H1 (cell line): Measurements from ENCODE around the gene PTAR1. TPM values are rescaled to one million over a fixed set of nuclear protein-coding genes. Genes with fewer than 3 reads are reported as not detected.

Source experiments
- CTCF ChIA-PET: fragments of 300-600 bp; sonication (Branson Sonifier 250); formaldehyde crosslinking; loops from one replicate; lab custom pipeline; 2021; ENCODE audit not compliant: partially characterized antibody; lab: Charles Lee
- POLR2A ChIA-PET: fragments of 300-600 bp; sonication (Branson Sonifier 250); formaldehyde crosslinking; loops from one replicate; lab custom pipeline; 2021; ENCODE audit warnings: inconsistent platforms; ENCODE audit not compliant: partially characterized antibody; lab: Charles Lee
- DNase-seq, 2 experiments: peaks; one replicate each; pipeline versions ENCODE4 v3.0.0 to v3.0.0-alpha.2; 2010 to 2022; ENCODE audit warnings: low spot score in 2 of 2, low read depth in 1 of 2, mixed read lengths in 1 of 2
- FAIRE-seq: peaks from 2 replicates; lab custom pipeline; 2011; peaks lifted over from hg19 to GRCh38; lab: Jason Lieb, UNC
- H2AFZ ChIP-seq: 2 replicates; pipeline ENCODE4 v1.8.1; 2012; ENCODE audit warnings: low read length, inconsistent platforms
- H2AK5ac ChIP-seq: 2 replicates; pipeline ENCODE4 v1.6.1; 2013; ENCODE audit warnings: low read depth, low read length
- H2BK120ac ChIP-seq: replicated peaks from 2 replicates; pipeline ENCODE3; 2013; ENCODE audit warnings: low read depth, low read length, inconsistent platforms
- H2BK12ac ChIP-seq: 2 replicates; pipeline ENCODE4 v1.6.1; 2013; ENCODE audit warnings: low read depth, low read length
- H2BK15ac ChIP-seq: 2 replicates; pipeline ENCODE4 v1.6.1; 2013; ENCODE audit warnings: low read length
- H2BK20ac ChIP-seq: 2 replicates; pipeline ENCODE4 v1.6.1; 2013; ENCODE audit warnings: low read length
- H2BK5ac ChIP-seq: 2 replicates; pipeline ENCODE4 v1.6.1; 2013; ENCODE audit warnings: low read depth, low read length
- H3K14ac ChIP-seq: 2 replicates; pipeline ENCODE4 v1.6.1; 2013; ENCODE audit warnings: inconsistent platforms; ENCODE audit not compliant: insufficient read length
- H3K18ac ChIP-seq: 2 replicates; pipeline ENCODE4 v1.6.1; 2013; ENCODE audit warnings: low read length; ENCODE audit errors: extremely low read depth
- H3K23ac ChIP-seq: 2 replicates; pipeline ENCODE4 v1.6.1; 2013; ENCODE audit warnings: inconsistent platforms; ENCODE audit not compliant: insufficient read length
- H3K23me2 ChIP-seq: 2 replicates; pipeline ENCODE4 v1.6.1; 2013; ENCODE audit warnings: low read depth, low read length
- H3K27ac ChIP-seq: 2 replicates; pipeline ENCODE4 v1.6.1; 2011; ENCODE audit warnings: low read depth, low read length, inconsistent platforms
- H3K27me3 ChIP-seq, 4 experiments: replicated peaks in 1 of 4; 1 replicate in 1 of 4; 2 replicates in 3 of 4; pipeline versions ENCODE4 v1.6.1 to v1.8.1; 2011 to 2013; ENCODE audit warnings: low read length in 3 of 4, mild to moderate bottlenecking in 3 of 4, inconsistent platforms in 2 of 4, mixed read lengths in 2 of 4, moderate library complexity in 1 of 4; ENCODE audit not compliant: control insufficient read depth in 3 of 4, insufficient read depth in 3 of 4; ENCODE audit errors: extremely low read depth in 1 of 4
- H3K36me3 ChIP-seq, 4 experiments: 2 replicates each; pipeline versions ENCODE4 v1.6.1 to v1.8.1; 2011 to 2013; ENCODE audit warnings: mild to moderate bottlenecking in 4 of 4, low read length in 3 of 4, moderate library complexity in 2 of 4, control low read depth in 1 of 4, inconsistent platforms in 1 of 4; ENCODE audit not compliant: insufficient read depth in 4 of 4, control insufficient read depth in 2 of 4
- H3K4ac ChIP-seq: replicated peaks from 2 replicates; pipeline ENCODE3; 2013; ENCODE audit warnings: low read length, low read depth, mixed read lengths, inconsistent platforms; ENCODE audit not compliant: insufficient read length
- H3K4me1 ChIP-seq, 4 experiments: replicated peaks in 1 of 4; 1 replicate in 1 of 4; 2 replicates in 3 of 4; pipeline versions ENCODE4 v1.6.1 to v1.8.1; 2011 to 2013; ENCODE audit warnings: low read length in 3 of 4, inconsistent platforms in 2 of 4, mixed read lengths in 1 of 4; ENCODE audit not compliant: insufficient read depth in 4 of 4, control insufficient read depth in 3 of 4
- H3K4me2 ChIP-seq, 2 experiments: 2 replicates each; pipeline versions ENCODE4 v1.6.1 to v1.8.1; 2011 to 2013; ENCODE audit warnings: low read depth in 2 of 2, low read length in 2 of 2, control low read depth in 1 of 2, inconsistent platforms in 1 of 2, mild to moderate bottlenecking in 1 of 2; ENCODE audit not compliant: insufficient read depth in 1 of 2
- H3K4me3 ChIP-seq, 4 experiments: fragments of 200-600, 300-600 bp in 1 of 4; sonication (generic), shearing (Covaris generic), sonication (Bioruptor Twin) in 1 of 4; 2 replicates each; pipeline versions ENCODE4 v1.5.1 to v1.8.1; 2011 to 2016; ENCODE audit warnings: low read length in 4 of 4, low read depth in 3 of 4, control low read depth in 2 of 4, inconsistent platforms in 2 of 4, mild to moderate bottlenecking in 2 of 4, mixed read lengths in 1 of 4, moderate library complexity in 1 of 4; ENCODE audit not compliant: insufficient read depth in 2 of 4; ENCODE audit errors: extremely low read depth in 1 of 4
- H3K56ac ChIP-seq: replicated peaks from 2 replicates; pipeline ENCODE3; 2013; ENCODE audit warnings: low read depth, mild to moderate bottlenecking, mixed read lengths, low read length, inconsistent platforms; ENCODE audit not compliant: insufficient read length
- H3K79me1 ChIP-seq: 2 replicates; pipeline ENCODE4 v1.6.1; 2013; ENCODE audit warnings: low read depth, low read length, control low read depth
- H3K79me2 ChIP-seq, 2 experiments: 2 replicates each; pipeline versions ENCODE4 v1.6.1 to v1.8.1; 2012 to 2013; ENCODE audit warnings: low read length in 2 of 2, mild to moderate bottlenecking in 2 of 2, inconsistent platforms in 1 of 2; ENCODE audit not compliant: insufficient read depth in 2 of 2, control insufficient read depth in 1 of 2
- H3K9ac ChIP-seq, 4 experiments: replicated peaks in 1 of 4; 1 replicate in 1 of 4; 2 replicates in 3 of 4; pipeline versions ENCODE4 v1.6.1 to v1.8.1; 2011 to 2013; ENCODE audit warnings: low read depth in 3 of 4, low read length in 3 of 4, control low read depth in 2 of 4, mild to moderate bottlenecking in 2 of 4, moderate library complexity in 2 of 4, inconsistent platforms in 1 of 4; ENCODE audit errors: extremely low read depth in 1 of 4
- H3K9me3 ChIP-seq, 2 experiments: 2 replicates each; pipeline versions ENCODE4 v1.6.1 to v1.8.1; 2012 to 2013; ENCODE audit warnings: mild to moderate bottlenecking in 2 of 2, moderate library complexity in 2 of 2, control low read depth in 1 of 2, inconsistent platforms in 1 of 2, low read depth in 1 of 2, low read length in 1 of 2, mixed read lengths in 1 of 2; ENCODE audit not compliant: insufficient read depth in 2 of 2
- H4K20me1 ChIP-seq, 2 experiments: replicated peaks in 1 of 2; 2 replicates each; pipeline versions ENCODE3 to v1.8.1; 2011 to 2013; ENCODE audit warnings: inconsistent platforms in 2 of 2, low read length in 2 of 2, mild to moderate bottlenecking in 1 of 2; ENCODE audit not compliant: insufficient read depth in 2 of 2, control insufficient read depth in 1 of 2
- H4K5ac ChIP-seq: 2 replicates; pipeline ENCODE4 v1.6.1; 2013; ENCODE audit warnings: low read length, low read depth, mixed read lengths, inconsistent platforms; ENCODE audit not compliant: insufficient read length
- H4K8ac ChIP-seq: 2 replicates; pipeline ENCODE4 v1.8.0; 2013; ENCODE audit warnings: mild to moderate bottlenecking, moderate library complexity, low read length, inconsistent platforms; ENCODE audit not compliant: insufficient read depth; ENCODE audit errors: extremely low read depth
- H4K91ac ChIP-seq: replicated peaks from 2 replicates; pipeline ENCODE3; 2013; ENCODE audit warnings: low read length, mixed read lengths, inconsistent platforms; ENCODE audit not compliant: insufficient read length
- CBX5 ChIP-seq: fragments of 300-800, 300-1000 bp; sonication (generic); IDR thresholded peaks from 2 replicates; pipeline ENCODE4 v1.7.1; 2016; ENCODE audit warnings: antibody characterized with exemption, low read length, low read depth
- RAD21 ChIP-seq, 2 experiments: IDR thresholded peaks in 1 of 2; conservative IDR thresholded peaks in 1 of 2; 2 replicates each; pipeline ENCODE4 v1.6.1; 2011; ENCODE audit warnings: low read depth in 2 of 2, low read length in 2 of 2, improper control_type of control experiment in 1 of 2, inconsistent platforms in 1 of 2, mild to moderate bottlenecking in 1 of 2, moderate library complexity in 1 of 2
- SP4 ChIP-seq: IDR thresholded peaks from 2 replicates; pipeline ENCODE4 v1.6.1; 2012; ENCODE audit warnings: low read length, inconsistent platforms
- SUZ12 ChIP-seq: fragments of 200-600 bp; sonication (generic); IDR thresholded peaks from 2 replicates; pipeline ENCODE4 v1.6.1; 2012; ENCODE audit warnings: mild to moderate bottlenecking, inconsistent platforms, low read length, moderate library complexity, mixed read lengths
- TBP ChIP-seq: IDR thresholded peaks from 2 replicates; pipeline ENCODE4 v1.6.1; 2011; ENCODE audit warnings: low read depth, low read length, improper control_type of control experiment
- ZNF274 ChIP-seq: IDR thresholded peaks from 2 replicates; pipeline ENCODE4 v1.7.0; 2012; ENCODE audit warnings: low read length, borderline replicate concordance; ENCODE audit errors: extremely low read depth
- WGBS, 2 experiments: shearing (Covaris generic) in 1 of 2; methylation state at CpG; one replicate each; pipeline versions ENCODE4 v1.1.6 to v1.1.7; 2013 to 2015; ENCODE audit warnings: low lambda C conversion rate in 2 of 2, mixed read lengths in 2 of 2, inconsistent platforms in 1 of 2, low coverage in 1 of 2, missing lambda C conversion rate in 1 of 2; ENCODE audit not compliant: insufficient replicate concordance in 2 of 2, insufficient coverage in 1 of 2, insufficient read length in 1 of 2; ENCODE audit errors: extremely low coverage in 1 of 2, missing lambda C conversion rate in 1 of 2; 5-methylcytosine and 5-hydroxymethylcytosine counted together
- polyA plus RNA-seq, 7 experiments: library from polyadenylated mRNA; depleted of rRNA in 3 of 7; stranded (reverse) in 5 of 7; unstranded in 2 of 7; fragments of >200 nt in 5 of 7; fragments of 200-250 nt in 2 of 7; gene quantifications; 1 replicate in 5 of 7; 2 replicates in 1 of 7; 4 replicates in 1 of 7; pipeline versions ENCODE4 v1.2.1 to v1.2.3, GENCODE V29; 2011 to 2013; ENCODE audit warnings: missing spikeins in 2 of 7, mixed read lengths in 2 of 7
- total RNA-seq: library from RNA; stranded (reverse); fragmentation: NEBNext Ultra II Directional; extraction: Animal tissue kit (Norgen Biotek cat#: 25700); gene quantifications from 2 replicates; pipeline ENCODE4 v1.2.1, GENCODE V29; 2021

The PTAR1 gene
- total and polyA plus RNA-seq, 2 of the 8 experiments (the other 6 are each of a cell fraction or from before 2014, with no cell fraction given) = 19.5 to 84.9 TPM

DNA sequence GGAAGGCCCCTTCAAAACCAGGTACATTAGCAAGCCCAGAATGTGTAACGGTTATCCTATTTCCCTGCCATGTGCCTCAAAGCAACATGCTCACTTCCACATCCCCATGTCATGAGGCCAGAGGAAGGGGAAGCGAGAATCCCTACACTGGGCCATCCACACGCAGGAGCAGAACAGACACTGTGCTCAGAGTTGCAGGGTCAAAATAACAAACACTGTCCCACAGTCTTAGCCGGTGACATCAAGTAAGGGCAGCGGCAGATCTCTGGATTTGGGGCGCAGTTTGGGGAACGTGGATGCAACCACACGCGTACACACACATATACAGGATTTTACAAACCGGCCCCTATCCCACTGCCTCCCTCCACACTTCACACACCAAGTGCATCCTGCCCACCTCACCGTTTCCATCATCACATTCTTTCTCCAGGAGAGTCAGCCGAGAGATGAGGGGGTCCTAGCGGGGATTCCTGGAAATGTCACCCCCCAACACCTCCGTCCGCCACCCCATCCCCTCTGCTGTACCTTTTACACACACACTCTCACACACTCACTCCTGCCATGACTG is 88.4 kb downstream of the PTAR1 start:
- Histone ChIP-seq H2AK5ac (no peak overlapping the region), H4K5ac (no peak overlapping the region), H3K23ac (no peak overlapping the region), H2BK20ac (no peak overlapping the region), H3K4me2 (peak overlapping the region; percentile 63 to 90), H4K20me1 (peaks cover 0 to 4% of the 10 kb centered on the region in 2 experiments), H2BK15ac (peak overlapping the region; percentile 40; the same call in 1 of the 2 replicates), H2BK12ac (peak overlapping the region; percentile 65; the same call in 1 of the 2 replicates), H3K9me3 (no peaks in the 10 kb centered on the region), H3K79me2 (no peaks in the 10 kb centered on the region; a peak in 1 of 4 replicates), H4K8ac (0 out of 2 replicates have a peak overlapping the region, but pooled peaks have one; percentile 89), H3K27ac (no peak overlapping the region), H3K9ac (0 out of 7 replicates have a peak overlapping the region, but pooled peaks of 1 of the 4 experiments have one; percentile 7), H3K23me2 (peaks cover 8% of the 10 kb centered on the region; the same call in 1 of the 2 replicates), H2BK120ac (no peak overlapping the region), H3K14ac (no peak overlapping the region), H3K56ac (no peak overlapping the region), H3K18ac (no peak overlapping the region), H3K4ac (no peak overlapping the region), H4K91ac (no peak overlapping the region), H2AFZ (no peak overlapping the region), H3K4me3 (peak overlapping the region; percentile 56 to 70 (median 62)), H3K79me1 (no peaks in the 10 kb centered on the region), H3K27me3 (peaks cover 8 to 23% (median 16%) of the 10 kb centered on the region in 4 experiments), H3K4me1 (peaks cover 4 to 11% (median 5%) of the 10 kb centered on the region in 4 experiments; a peak in 4 of 7 replicates), H2BK5ac (no peak overlapping the region), H3K36me3 (no peaks in the 10 kb centered on the region)
- POLR2A ChIA-PET = interaction anchor here (0.7 to 1.0 kb wide), 2 partner anchors 88 to 89 kb away, joined by 3 to 4 read pairs; partner anchors contain the start of gene PTAR1
- CTCF ChIA-PET = interaction anchor here (1.0 to 3.3 kb wide), 5 partner anchors 10 to 138 kb away, joined by 3 to 14 read pairs (median 7); no protein-coding TSS in a partner anchor
- DNase-seq (no peak), FAIRE-seq (no peak)
- TF ChIP-seq CBX5 (no peak), SP4 (no peak), SUZ12 (peak; percentile 34; the same call in 1 of the 2 replicates), TBP (no peak), ZNF274 (no peak), RAD21 (IDR thresholded peaks at IDR 0.05 in 1 of 2, conservative IDR thresholded peaks at IDR 0.05 in 1 of 2; ENCODE audit: low read depth in 2 of 2, low read length in 2 of 2) (no peak)
- 61% methylated on average over 15 of the region's 15 CpGs; no CpG with 5 or more reads in 1 of the 2 experiments for WGBS, 2 experiments
